NCI-H69 (cell line): ENCODE data around the gene STAM2.
"Not testable (repeated sequence)": the region's sequence is repeated elsewhere in the genome, so short reads cannot be mapped to it uniquely, and the experiment has no call there.

Experiments used
- DNase-seq: peaks from one replicate; lab custom pipeline; 2025; lab: John Stamatoyannopoulos, UW

STAM2 gene

DNA sequence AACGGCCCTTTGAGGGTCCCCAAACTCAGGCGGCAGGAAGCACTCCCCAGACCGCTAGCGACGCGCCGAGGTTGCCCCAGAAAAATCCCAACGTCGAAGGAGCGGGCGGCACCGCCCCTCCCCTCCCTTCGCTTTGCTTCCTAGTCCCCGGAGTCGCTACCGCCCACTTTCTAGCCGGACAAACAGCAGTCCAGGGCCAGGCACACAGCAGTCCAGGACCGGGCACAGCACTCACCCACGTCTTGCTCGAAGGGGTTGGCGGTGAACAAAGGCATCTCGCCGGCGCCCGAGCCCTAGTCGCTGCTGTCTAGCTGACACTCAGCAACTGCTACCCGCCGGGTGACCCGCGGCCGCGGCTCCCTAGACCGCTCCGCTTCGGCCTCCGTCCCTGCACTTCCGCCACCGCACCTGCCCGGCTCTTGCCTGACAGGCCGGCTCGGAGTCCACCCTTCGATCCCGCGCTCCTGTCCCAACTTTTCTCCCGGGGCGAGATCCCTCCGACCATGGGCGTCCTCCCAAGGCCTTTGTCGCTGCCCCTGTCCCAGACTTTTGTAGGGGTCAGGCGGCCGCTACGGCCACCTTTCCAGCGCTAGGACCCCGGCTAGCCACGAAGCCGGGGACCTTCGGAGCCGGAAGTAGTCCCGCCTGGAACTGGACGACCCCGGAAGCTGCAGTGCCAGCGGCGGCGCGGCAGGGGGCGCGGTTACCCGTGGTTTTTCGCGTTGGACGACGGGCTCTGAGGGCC lies at the start of gene STAM2:
Gene STAM2 (minus strand): TSS at position 396 of the 745 bp plus-strand sequence. CDS start 121 bp downstream, at position 275.
- DNase-seq: peak; percentile 86

DNA sequence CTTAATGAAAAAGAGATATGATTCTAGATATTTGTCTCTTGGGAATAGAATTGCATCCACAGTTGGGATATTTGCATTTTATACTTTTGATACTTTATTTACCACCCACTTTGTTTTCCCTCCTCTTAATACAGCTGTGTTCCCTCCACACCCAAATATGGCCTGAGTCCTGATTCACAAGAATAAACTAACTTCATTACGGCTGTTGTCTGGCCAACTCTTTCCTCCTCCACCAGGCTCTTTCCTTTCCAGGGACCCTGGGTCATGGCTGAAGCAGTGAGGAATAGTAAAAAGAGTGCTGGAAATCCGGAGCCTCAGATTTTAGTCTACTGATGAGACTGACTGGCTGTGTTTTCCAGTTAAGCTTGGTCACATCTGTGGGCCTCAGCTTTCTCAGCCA lies 48.4 kb upstream of the STAM2 start:
- peak; percentile 1 for DNase-seq

DNA sequence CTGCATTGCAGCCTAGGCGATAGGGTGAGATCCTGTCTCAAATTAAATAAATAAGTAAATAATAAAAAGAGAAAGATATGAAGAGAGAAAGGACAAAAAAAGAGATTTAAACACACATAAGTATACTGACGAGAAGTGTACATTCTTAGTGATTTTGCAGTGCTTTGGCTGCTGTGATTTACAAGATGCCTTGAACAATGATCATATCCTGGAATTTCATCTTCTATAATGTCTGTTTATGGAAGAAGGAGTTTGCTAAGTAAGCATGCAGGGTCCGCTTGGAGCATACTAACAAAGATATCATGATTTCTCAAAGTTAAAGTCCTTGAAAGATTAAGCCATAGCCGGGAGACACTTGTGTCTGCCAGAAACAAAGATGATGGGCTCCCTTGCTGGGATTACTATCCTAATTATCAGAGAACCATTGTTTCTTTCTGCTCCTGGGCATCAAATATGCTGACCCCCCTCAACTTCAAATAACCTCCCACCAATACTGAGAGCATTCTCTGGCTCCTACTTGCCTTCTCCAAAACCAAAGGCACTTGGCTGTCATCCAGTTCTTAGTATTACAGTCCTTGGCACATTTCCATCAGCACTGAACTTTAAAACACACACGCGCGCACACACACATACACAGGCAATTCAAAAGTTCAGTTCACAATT lies 47.5 kb upstream of the STAM2 start:
- peak; percentile 81 for DNase-seq

DNA sequence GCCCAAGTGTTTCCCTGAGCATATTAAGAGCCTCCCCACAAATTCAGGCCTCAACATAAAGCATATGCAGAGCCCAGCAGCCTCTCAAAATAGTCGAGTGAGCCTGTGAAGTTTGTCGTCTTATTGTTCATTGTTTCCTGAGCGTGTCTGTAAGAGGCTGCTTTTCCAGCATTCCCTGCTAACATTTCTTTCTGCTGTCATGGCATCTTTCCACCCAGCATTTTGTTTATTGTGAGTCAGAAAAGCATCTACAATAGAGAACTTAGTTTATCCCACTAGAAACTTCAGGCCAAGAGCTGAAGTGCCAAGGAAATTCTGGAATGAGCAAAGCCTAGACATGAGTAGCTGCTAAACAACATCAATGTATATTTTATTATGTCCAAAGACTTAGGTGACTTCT lies 46.3 kb upstream of the STAM2 start:
- DNase-seq: no peak

DNA sequence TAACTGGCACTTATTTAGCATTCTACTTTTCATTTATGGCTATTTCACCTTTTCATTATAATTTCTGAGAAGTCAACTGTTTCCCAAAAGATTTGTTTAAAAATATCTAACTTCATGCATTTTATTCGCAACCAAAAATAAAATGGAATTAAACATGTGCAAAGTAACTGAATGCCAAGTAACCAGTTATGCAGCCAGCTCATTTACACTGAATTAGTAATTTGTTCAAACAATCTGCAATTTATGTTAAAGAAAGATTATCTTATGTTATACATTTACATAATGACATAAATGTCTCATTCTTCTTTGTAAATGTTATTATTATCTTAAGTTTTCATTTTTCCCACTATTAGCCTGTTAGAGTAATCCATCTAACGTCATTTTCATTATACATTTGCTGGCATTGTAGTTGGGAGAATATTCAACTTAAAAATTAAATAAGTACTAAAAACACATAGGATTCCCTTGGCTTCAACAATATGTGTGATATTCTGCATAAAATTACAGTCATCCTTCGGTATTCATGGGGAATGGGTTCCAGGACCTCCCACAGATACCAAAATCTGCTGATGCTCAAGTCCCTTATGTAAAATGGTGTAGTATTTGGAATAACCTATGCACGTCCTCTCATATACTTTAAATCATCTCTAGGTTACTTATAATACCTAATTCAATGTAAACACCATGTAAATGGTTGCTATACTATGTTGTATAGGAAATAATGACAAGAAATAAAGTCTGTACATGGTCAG lies 43.7 kb upstream of the STAM2 start:
- no peak for DNase-seq

DNA sequence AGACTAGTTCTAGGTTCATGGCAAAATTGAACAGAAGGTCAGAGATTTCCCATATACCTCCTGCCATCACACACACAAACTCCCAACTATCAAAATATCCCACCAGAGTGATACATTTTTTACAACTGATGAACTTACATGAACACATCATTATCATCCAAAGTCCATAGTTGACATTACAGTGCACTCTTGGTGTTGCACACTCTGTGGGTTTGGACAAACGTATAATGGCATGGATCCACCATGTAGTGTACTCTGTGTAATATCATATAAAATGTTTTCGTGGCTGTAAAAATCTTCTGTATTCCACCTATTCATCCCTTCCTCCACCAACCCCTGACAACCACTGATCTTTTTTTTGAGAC lies 25.9 kb upstream of the STAM2 start:
- no peak for DNase-seq

DNA sequence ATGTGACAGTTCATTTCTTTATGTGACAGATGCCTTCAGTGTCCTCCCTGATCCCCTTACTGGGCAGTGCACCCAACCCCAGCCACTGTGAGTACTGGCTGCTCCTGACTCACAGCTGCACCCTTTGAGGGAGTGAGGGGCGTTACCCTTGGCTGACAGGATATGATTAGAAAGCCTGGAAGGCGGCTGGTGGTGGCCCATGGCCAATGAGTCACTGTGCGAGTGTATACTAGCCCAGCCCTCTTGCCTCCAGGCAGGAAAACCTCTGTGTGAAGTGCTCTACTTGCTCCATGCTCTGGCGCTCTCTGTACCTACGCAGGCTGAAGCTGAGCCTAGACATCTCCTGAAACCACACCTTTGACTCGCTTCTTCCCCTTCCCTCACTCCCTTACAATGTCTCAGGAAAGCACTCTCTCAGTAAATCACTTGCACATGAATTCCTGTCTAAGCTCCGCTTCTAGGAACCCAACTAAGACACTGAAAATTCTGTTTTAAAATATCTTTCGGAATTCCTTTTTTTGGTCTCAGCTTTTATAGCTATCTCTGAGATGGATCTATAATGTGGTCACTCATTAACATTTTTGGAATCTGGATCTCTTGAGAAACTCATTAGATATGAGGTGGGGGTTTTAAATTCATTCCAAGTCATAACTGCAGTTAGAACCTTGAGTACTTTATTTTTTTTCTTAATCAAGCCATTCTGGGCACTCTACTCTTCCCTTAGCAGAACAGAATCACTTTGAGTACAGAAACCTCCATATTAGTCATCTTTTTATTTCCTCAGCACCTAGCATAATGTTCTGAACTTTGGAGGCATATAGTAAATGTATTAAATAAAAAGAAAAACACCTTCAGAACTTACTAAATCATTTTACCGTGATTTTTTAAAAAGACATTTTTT lies 25.3 kb upstream of the STAM2 start:
- DNase-seq: peak; percentile 86

DNA sequence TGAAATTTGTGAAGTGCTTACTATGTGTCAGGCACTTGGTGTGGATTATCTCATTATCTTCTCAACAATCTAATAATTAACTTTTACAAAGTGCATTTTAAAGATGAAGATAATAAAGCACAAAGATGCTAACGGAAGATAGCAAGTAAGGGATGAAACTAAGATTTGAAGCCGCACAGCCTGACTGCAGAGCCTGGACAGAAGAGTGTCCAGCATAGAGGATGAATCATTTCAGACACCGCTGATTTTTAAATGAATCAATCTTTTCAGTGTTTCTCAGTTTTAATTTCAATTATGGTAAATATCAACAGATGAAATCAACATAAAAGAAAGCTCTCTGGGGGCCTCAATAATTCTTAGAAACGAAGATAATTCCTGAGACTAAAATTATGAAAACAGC lies 24.5 kb upstream of the STAM2 start:
- DNase-seq: no peak

DNA sequence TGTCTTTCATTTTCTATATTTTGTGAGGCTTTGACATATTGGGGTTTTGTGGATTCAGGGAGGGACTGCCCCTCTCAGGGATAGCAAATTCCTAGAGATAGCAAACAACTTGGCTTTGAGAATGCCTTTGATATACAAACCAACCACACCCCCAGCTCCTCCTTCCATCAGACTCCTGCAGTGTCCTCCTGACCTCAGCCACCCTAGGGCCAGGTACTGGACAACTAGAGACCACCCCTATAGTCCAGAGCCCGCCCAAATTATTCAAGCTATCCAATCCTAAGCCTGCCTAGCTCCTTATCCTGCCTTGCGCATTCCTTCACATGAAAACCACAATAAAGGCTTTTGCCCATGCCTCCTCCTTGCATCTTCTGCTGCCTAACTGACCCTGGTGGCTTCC lies 22.9 kb upstream of the STAM2 start:
- no peak for DNase-seq

DNA sequence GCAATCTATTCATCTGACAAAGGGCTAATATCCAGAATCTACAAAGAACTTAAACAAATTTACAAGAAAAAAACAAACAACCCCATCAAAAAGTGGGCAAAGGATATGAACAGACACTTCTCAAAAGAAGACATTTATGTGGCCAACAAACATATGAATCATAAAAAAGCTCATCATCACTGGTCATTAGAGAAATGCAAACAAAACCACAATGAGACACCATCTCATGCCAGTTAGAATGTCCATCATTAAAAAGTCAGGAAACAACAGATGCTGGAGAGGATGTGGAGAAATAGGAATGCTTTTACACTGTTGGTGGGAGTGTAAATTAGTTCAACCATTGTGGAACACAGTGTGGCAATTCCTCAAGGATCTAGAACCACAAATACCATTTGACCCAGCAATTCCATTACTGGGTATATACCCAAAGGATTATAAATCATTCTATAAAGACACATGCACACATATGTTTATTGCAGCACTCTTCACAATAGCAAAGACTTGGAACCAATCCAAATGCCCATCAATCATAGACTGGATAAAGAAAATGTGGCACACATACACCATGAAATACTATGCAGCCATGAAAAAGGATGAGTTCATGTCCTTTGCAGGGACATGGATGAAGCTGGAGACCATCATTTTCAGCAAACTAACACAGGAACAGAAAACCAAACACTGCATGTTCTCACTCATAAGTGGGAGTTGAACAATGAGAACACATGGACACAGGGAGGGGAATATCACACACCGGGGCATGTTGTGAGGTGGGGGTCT lies 22.1 kb upstream of the STAM2 start:
- DNase-seq: not testable (repeated sequence)

DNA sequence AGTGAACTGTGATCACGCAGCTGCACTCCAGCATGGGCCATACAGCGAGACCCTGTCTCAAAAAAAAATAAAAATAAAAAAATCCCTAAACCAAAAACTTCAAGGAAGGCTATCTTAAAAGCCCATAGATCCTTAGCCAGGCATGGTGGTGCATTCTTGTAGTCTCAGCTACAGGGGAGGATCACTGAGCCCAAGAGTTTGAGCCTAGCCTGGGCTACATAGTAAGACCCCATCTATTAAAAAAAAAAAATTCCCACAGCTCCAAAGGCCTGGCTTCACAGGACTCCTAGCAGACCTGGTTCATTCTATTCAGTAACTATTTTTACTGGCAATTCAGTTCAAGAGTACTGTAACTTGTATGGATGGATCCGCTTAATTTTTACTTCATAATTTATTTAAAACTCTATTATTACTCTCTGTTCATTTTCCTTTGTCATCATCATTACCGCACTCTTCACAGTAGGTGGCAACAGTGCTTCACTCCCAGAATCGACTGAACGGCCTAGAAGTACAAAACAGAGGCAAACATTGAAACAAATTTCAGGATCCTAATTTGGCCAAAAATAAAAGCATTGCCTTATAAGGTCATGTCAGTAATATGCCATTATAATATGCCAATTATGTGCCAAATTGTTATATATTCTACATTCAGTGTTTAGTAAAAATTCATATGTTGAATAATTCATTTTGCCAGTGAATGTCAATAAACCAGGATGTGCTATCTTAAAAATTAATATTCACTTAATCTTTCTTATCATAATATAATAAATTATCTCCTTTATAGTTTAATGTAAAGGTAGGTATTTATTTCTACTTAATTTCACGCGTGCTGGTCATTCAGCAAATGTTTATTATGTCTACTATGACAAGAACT lies 14.3 kb upstream of the STAM2 start:
- DNase-seq: peak; percentile 49

DNA sequence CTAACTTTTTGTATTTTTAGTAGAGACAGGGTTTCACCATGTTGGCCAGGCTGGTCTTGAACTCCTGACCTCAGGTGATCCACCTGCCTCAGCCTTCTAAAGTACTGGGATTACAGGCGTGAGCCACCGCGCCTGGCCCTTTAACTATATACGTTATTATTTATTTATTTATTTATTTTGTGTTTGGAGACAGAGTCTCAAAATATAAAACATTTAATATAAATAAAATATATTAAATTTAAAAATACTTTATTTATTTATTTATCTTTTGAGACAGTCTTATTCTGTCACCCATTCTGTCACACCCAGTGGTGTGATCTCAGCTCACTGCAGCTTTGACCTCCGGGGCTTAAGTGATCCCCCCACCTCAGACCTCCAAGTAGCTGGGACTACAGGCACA lies 11.2 kb upstream of the STAM2 start:
- DNase-seq: not testable (repeated sequence)

DNA sequence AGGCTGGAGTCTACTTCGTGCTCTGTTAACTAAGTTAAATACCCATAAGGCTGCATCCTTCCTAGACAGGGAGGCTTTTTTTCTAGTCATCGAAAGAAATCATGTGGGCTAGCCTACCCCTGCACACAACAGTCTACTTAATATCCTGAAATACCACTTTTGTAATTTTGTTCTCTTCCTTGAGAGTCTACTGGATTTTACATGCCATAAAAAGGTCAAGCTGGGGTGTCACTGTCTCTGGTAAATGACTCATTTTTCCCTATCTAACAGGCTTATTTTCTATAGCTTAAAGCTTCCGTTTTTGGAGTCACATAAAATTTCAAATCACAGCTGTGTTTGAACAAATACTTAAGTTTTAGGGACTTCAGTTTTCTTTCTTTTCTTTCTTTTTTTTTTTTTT lies 10.7 kb upstream of the STAM2 start:
- DNase-seq: no peak

DNA sequence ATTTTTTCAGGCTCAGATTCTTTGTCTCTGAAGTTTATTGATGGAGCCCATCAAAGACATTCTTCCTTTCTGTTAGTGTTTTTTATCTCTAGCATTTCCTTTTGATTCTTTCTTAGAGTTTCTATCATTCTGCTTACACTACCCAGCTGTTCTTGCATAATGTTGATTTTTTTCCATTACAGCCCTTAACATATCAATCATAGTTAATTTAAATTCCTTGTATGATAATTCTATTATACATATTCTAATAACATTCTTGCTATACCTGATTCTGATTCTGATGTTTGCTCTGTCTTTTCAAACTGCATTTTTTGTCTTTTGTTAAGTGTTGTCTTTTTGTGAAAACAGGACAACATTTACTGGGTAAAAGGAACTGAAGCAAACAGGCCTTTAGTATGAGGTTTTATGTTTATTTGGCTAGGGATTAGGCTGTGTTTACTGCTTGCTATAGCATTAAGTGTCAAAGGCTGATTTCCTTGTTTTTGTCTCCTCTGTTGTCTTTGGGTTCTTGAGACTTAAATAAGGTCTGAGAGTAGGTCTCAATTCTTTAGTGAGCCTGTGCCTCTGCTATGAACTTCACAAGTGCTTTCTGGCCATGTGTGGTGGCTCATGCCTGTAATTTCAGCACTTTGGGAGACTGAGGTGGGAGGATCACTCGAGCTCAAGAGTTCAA lies 8.0 kb upstream of the STAM2 start:
- no peak for DNase-seq

DNA sequence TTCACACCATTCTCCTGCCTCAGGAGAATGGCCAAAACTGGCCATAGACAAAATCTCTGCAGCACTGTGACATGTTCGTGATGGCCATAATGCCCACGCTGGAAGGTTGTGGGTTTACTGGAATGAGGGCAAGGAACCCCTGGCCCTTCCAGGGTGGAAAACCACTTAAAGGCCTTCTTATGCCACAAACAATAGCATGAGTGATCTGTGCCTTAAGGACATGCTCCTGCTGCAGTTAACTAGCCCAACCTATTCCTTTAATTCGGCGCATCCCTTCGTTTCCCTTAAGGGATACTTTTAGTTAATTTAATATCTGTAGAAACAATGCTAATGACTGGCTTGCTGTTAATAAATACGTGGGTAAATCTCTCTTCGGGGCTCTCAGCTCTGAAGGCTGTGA lies 2.1 kb upstream of the STAM2 start:
- DNase-seq: not testable (repeated sequence)

DNA sequence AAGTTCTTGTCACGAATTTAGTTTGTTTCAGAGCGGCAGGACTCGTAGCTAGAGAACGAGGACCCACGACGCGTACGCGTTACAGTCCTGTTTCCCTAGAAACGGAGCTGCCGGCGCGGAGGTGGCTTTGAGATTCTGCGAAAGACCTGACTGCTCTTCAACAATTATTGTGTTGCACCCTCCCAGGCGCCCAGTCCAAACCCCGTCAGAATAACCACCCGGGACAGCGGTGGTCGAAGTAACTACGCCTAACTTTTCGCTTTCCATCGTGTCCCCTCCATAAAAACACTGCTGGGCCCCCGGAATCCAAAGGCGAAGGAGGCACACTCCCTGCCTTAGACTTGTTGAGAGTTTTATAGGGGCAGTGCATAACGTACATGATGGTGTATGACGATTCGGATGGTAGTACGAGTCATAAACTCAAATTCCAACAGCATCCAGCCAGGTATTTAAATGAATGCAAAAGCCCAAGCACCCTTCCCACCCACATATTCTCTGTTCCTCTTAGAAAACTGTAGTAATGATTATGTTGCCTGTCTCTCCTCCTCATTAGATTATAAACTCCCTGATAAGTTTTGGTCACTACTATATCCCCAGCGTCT lies 651 bp upstream of the STAM2 start:
- DNase-seq: no peak

DNA sequence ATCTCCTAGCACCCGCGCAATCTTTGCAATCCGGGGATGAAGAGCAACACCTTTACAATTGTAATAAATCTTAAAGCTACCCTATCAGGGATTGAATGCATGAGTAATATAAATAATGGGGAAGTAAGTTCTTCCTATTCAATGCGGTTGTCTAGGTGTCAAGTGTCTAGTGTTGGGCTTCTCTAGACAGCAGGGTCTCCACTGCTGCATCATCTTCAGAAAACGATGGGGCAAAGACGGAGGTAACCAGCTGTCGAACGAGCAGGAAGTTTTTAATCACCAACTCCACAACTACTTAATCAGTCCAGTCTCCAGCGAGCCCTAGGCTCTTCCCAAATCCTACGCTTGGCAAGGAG lies 573 bp downstream of the STAM2 start:
- no peak for DNase-seq

DNA sequence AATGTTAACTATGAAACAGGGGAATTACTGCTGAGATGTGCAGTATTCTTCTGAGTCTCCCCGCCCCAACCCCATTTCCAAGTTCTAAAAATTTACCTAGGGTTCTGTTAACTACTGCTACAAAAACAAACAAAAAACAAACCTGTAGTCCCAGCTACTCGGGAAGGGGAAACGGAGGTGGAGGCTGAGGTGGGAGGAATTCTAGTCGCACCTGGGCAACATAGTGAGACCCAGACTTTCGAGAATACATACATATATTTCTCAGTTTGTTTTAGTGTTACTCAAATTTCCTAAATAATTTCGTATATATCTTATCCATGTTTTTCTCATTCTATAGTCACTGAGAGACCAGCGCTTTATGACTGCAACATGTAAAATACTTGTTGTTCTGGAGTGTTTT lies 989 bp downstream of the STAM2 start:
- no peak for DNase-seq

DNA sequence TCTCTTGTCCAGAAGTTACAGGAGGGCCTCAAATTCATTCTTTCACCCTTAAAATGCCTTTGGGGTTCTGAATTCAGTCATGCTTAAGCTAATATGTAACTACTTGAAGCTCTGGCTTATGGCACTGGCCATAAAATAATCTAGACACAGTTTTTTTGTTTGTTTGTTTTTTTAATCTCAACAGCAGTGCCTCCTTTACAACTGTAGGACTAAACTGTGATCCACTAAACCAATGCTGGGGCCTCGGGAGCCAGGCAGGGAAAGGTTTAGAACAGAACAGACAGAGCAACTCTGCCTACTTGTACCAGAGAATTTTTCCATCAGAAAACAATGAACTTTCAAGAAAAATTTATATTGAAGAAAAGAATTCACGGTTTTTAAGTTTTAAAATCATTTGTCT lies 1.7 kb downstream of the STAM2 start:
- DNase-seq: no peak
